Esophagus muscularis mucosa (tissue), 4 donors: ENCODE data around the gene TBC1D22A. TPM values are rescaled to one million over a fixed set of nuclear protein-coding genes. Genes with fewer than 3 reads are reported as not detected.

Source experiments
- DNase-seq: peaks from one replicate; pipeline ENCODE4 v3.0.0-alpha.2; 2017; ENCODE audit errors: extremely low spot score
- H3K27ac ChIP-seq, 4 donors: fragments of 200-600 bp; sonication (generic); replicated peaks in 1 of 4; 1 replicate in 3 of 4; 2 replicates in 1 of 4; pipeline ENCODE4 v1.5.1; 2016 to 2019; ENCODE audit warnings: mild to moderate bottlenecking in 1 of 4
- H3K27me3 ChIP-seq, 4 donors: fragments of 200-600 bp; sonication (generic); one replicate each; pipeline versions ENCODE4 v1.5.1 to v1.6.0; 2016 to 2019
- H3K36me3 ChIP-seq, 4 donors: fragments of 200-600 bp; sonication (generic); one replicate each; pipeline ENCODE4 v1.5.1; 2016 to 2019
- H3K4me1 ChIP-seq, 4 donors: fragments of 200-600 bp; sonication (generic); one replicate each; pipeline ENCODE4 v1.5.1; 2016 to 2019
- H3K4me3 ChIP-seq, 4 donors: fragments of 200-600 bp; sonication (generic); 1 replicate in 2 of 4; 2 replicates in 2 of 4; pipeline ENCODE4 v1.5.1; 2016 to 2019; ENCODE audit warnings: mild to moderate bottlenecking in 4 of 4, moderate library complexity in 1 of 4
- H3K9me3 ChIP-seq, 4 donors: fragments of 200-600 bp; sonication (generic); 1 replicate in 3 of 4; 2 replicates in 1 of 4; pipeline ENCODE4 v1.5.1; 2016 to 2019
- CTCF ChIP-seq, 3 experiments: fragments of 200-600 bp in 2 of 3; fragments of 450-650 bp in 1 of 3; sonication (generic) in 2 of 3; IDR thresholded peaks; one replicate each; pipeline ENCODE4 v1.5.1; 2017 to 2019; ENCODE audit warnings: antibody characterized with exemption in 3 of 3, mild to moderate bottlenecking in 2 of 3, moderate library complexity in 1 of 3
- EP300 ChIP-seq: sonication (generic); formaldehyde crosslinking; IDR thresholded peaks from one replicate; pipeline ENCODE4 v1.6.1; 2017; ENCODE audit warnings: antibody characterized with exemption
- POLR2A ChIP-seq: fragments of 450-650 bp; IDR thresholded peaks from one replicate; pipeline ENCODE4 v1.6.1; 2017; ENCODE audit warnings: antibody characterized with exemption, moderate library complexity, mild to moderate bottlenecking, low read depth
- POLR2AphosphoS5 ChIP-seq, 2 donors: sonication (generic); formaldehyde crosslinking; IDR thresholded peaks; one replicate each; pipeline ENCODE4 v1.6.1; 2017; ENCODE audit warnings: antibody characterized with exemption in 2 of 2
- WGBS: methylation state at CpG from one replicate; pipeline ENCODE4 v1.1.5; 2018; 5-methylcytosine and 5-hydroxymethylcytosine counted together
- intact Hi-C: fragments of 100-400 bp; cut with DNase I; formaldehyde crosslinking; loops from one replicate; pipeline ENCODE4 v1.15.1; 2023
- total RNA-seq, 4 donors: library from RNA; depleted of rRNA; stranded (reverse); fragments of >200 nt; gene quantifications; one replicate each; pipeline versions ENCODE4 v1.1.0 to v1.2.1, GENCODE V29; 2016

TBC1D22A gene
- total RNA-seq, 4 donors from 2014 or later = 15.2 to 20.7 (median 18.8) TPM

- Histone ChIP-seq H3K27me3 (peaks cover 0 to 10% (median 0%) of the 10 kb centered on the region in 4 donors), H3K4me3 (no peak overlapping the region), H3K27ac (no peak overlapping the region), H3K4me1 (no peaks in the 10 kb centered on the region), H3K9me3 (no peaks in the 10 kb centered on the region), H3K36me3 (no peaks in the 10 kb centered on the region)
- no peak for DNase-seq
- WGBS = 73% methylated on average over 16 of the region's 32 CpGs
- TF ChIP-seq POLR2AphosphoS5 (IDR thresholded peaks at IDR 0.05) = no peak
- no peak for TF ChIP-seq POLR2A
- TF ChIP-seq CTCF (IDR thresholded peaks at IDR 0.05) = no peak
- TF ChIP-seq EP300 = no peak
- intact Hi-C loops = no loop called here
These were observed 430.4 kb downstream of the TBC1D22A start for GRCh38 chr22:47192651-47193437.

GRCh38 chr22:47193606-47194329, 431.3 kb downstream of the TBC1D22A start:
- H3K36me3 ChIP-seq = no peaks in the 10 kb centered on the region
- no peak for DNase-seq
- peaks cover 0 to 18% (median 0%) of the 10 kb centered on the region in 4 donors for H3K27me3 ChIP-seq
- WGBS = 88% methylated on average over 18 of the region's 19 CpGs
- H3K4me1 ChIP-seq = no peaks in the 10 kb centered on the region
- H3K27ac ChIP-seq = no peak overlapping the region
- no peak overlapping the region for H3K4me3 ChIP-seq
- intact Hi-C loops = no loop called here
- H3K9me3 ChIP-seq = no peaks in the 10 kb centered on the region
- TF ChIP-seq POLR2AphosphoS5 (IDR thresholded peaks at IDR 0.05) = no peak

- H3K27ac ChIP-seq = no peak overlapping the region
- no peaks in the 10 kb centered on the region for H3K4me1 ChIP-seq
- H3K27me3 ChIP-seq = peaks cover 0 to 26% (median 0%) of the 10 kb centered on the region in 4 donors
- H3K4me3 ChIP-seq = no peak overlapping the region
- intact Hi-C loops = no loop called here
- WGBS = 83% methylated on average over 6 of the region's 6 CpGs
- TF ChIP-seq CTCF (IDR thresholded peaks at IDR 0.05) = no peak
- no peak for TF ChIP-seq POLR2AphosphoS5 (IDR thresholded peaks at IDR 0.05)
- no peak for TF ChIP-seq POLR2A
- TF ChIP-seq EP300 = no peak
- DNase-seq = no peak
- H3K36me3 ChIP-seq = no peaks in the 10 kb centered on the region
- H3K9me3 ChIP-seq = no peaks in the 10 kb centered on the region
These were observed 432.2 kb downstream of the TBC1D22A start for GRCh38 chr22:47194476-47195155.

- intact Hi-C loops = no loop called here
- no peak overlapping the region for H3K4me3 ChIP-seq
- H3K27me3 ChIP-seq = peaks cover 0 to 32% (median 0%) of the 10 kb centered on the region in 4 donors
- peaks cover 0 to 2% (median 0%) of the 10 kb centered on the region in 4 donors for H3K4me1 ChIP-seq
- DNase-seq = no peak
- H3K36me3 ChIP-seq = no peaks in the 10 kb centered on the region
- WGBS = 90% methylated on average over 9 of the region's 9 CpGs
- no peak for TF ChIP-seq CTCF (IDR thresholded peaks at IDR 0.05)
- H3K27ac ChIP-seq = no peak overlapping the region
- H3K9me3 ChIP-seq = no peaks in the 10 kb centered on the region
These were observed 432.7 kb downstream of the TBC1D22A start for GRCh38 chr22:47195156-47195483.

- Histone ChIP-seq H3K4me1 (peaks cover 0 to 7% (median 0%) of the 10 kb centered on the region in 4 donors), H3K27ac (no peak overlapping the region), H3K36me3 (no peaks in the 10 kb centered on the region), H3K4me3 (no peak overlapping the region), H3K27me3 (peaks cover 0 to 37% (median 0%) of the 10 kb centered on the region in 4 donors), H3K9me3 (no peaks in the 10 kb centered on the region)
- DNase-seq = no peak
- WGBS = 55% methylated on average over 13 of the region's 15 CpGs
- no peak for TF ChIP-seq POLR2A
- no peak for TF ChIP-seq CTCF (IDR thresholded peaks at IDR 0.05)
- TF ChIP-seq EP300 = no peak
- TF ChIP-seq POLR2AphosphoS5 (IDR thresholded peaks at IDR 0.05) = no peak
- intact Hi-C loops = no loop called here
These were observed 433.2 kb downstream of the TBC1D22A start for GRCh38 chr22:47195484-47196165.
